Activated naive CD4-positive, alpha-beta T cell treated with anti-CD3 and anti-CD28 coated beads, Interleukin-2, amount 10 ng/mL, durations not matched to agents 7 days and 5 days (primary cell): ENCODE data around the gene NHEJ1.

Source experiments
- CTCF ChIA-PET: fragments of 350-600 bp; sonication (Branson Sonifier 250); formaldehyde crosslinking; loops from one replicate; lab custom pipeline; 2021; ENCODE audit warnings: antibody characterized with exemption; lab: Charles Lee
- DNase-seq: peaks from one replicate; pipeline ENCODE4 v3.0.0-alpha.2; 2020
- H3K27ac Mint-ChIP-seq: one replicate; pipeline ENCODE4 v1.8.0; 2021; ENCODE audit warnings: mild to moderate bottlenecking, moderate library complexity, mixed read lengths
- H3K27me3 Mint-ChIP-seq: one replicate; pipeline ENCODE4 v1.8.0; 2021; ENCODE audit warnings: mild to moderate bottlenecking, mixed read lengths
- H3K36me3 Mint-ChIP-seq: one replicate; pipeline ENCODE4 v1.8.0; 2021; ENCODE audit warnings: mixed read lengths
- H3K4me1 Mint-ChIP-seq: one replicate; pipeline ENCODE4 v1.8.0; 2021; ENCODE audit warnings: mixed read lengths
- H3K4me3 Mint-ChIP-seq: one replicate; pipeline ENCODE4 v1.8.0; 2021; ENCODE audit warnings: mild to moderate bottlenecking, moderate library complexity, mixed read lengths
- H3K9me3 Mint-ChIP-seq: one replicate; pipeline ENCODE4 v1.8.0; 2021; ENCODE audit warnings: mixed read lengths

The NHEJ1 gene

DNA sequence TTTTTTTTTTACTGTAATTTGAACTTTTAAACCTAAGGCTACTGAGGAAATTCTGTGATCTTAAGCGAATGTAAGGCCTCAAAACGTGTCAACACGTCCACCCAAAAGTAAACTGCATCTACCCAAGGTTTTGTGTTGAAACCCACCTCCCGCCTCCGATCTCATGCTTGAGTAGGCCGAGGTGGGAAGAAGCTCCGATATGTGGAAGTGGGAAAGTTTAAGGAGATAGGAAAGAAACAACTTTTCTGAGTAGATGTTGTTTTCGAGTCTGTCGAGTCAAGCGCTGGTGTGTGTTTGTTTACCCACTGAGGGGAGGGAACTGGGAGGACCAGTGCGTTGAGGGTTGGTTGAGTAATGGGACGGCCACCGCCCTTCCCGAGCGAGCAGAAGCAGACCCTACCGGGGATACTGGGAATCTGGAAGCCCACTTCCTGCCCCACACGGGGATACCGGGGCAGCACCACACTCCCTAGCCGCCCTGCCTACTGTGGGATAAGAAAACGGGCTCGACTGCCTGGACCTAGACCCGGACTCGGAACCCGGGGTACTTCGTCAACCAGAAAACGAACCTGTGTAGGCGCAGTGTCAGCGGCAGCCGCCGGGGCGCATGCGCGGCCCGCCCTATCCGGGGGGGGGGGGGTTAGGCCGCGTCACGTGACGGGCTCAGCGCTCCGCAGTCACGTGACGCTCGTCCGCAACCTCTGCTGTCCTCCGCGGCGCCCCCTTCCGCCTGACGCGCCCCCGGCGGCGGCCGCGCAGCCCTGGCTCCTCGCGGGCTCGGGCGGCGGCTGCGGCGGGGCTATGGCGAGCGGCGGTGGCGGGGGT is 17.1 kb upstream of the NHEJ1 start, which contains the start of gene RETREG2:
TSS of gene RETREG2 (plus strand) at position 724 of the 825 bp plus-strand sequence. CDS start at position 802, 78 bp downstream.
- H3K27me3 Mint-ChIP-seq: no peaks in the 10 kb centered on the region
- H3K27ac Mint-ChIP-seq: peak within 1 kb of the TSS; percentile 100
- peak; percentile 83 for DNase-seq
- H3K36me3 Mint-ChIP-seq: peaks cover 49% of the 10 kb centered on the region
- CTCF ChIA-PET: no interaction called here
- H3K4me3 Mint-ChIP-seq: peak within 1 kb of the TSS; percentile 81
- no peaks in the 10 kb centered on the region for H3K9me3 Mint-ChIP-seq
- peaks cover 68% of the 10 kb centered on the region for H3K4me1 Mint-ChIP-seq

DNA sequence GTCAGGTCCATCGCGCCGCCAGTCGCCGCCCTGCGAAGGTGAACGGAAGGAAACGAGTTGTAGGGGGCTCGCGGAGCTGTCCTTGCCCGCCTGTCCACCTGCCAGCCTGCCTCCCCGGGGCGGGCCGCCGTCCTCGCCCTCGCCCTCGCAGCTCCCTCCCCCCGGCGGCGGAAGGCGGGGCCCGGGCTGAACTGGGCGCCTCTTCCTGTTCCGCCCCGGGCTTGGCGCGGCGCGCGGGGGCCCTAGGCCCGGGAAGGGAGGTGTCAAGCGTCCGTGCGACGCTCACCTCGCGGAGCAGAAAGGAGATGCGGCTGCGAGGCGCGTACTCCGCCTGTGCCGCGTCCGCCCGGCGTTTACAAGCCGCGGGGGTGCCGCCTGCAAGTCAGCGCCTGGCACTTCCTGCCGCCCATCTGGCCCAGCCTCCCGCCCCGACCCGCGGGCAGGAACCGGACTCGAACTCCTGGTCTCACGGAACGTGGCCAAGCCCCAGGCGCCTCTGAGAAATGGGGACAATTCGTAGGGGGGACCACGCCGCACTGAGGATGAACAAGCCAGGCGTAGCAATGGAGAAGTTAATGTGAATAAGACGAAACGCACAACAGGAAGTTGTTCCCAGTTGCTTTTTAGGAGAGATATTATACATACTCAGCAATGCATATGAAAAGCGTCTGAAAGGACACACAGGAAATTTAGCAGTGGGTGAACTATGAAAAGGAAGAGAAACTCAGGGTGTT is 16.4 kb upstream of the NHEJ1 start, which contains the start of gene CNPPD1:
TSS of gene CNPPD1 (minus strand) at position 108 of the 734 bp plus-strand sequence. CDS start at position 11, 97 bp downstream.
- peaks cover 45% of the 10 kb centered on the region for H3K36me3 Mint-ChIP-seq
- peaks cover 60% of the 10 kb centered on the region for H3K4me1 Mint-ChIP-seq
- no peaks in the 10 kb centered on the region for H3K9me3 Mint-ChIP-seq
- CTCF ChIA-PET: interaction anchor here (1.1 to 3.6 kb wide), 10 partner anchors 11 to 123 kb away, joined by 3 to 15 read pairs (median 6); partner anchors contain the start of gene ZFAND2B
- peak within 1 kb of the TSS; percentile 100 for H3K27ac Mint-ChIP-seq
- H3K27me3 Mint-ChIP-seq: no peaks in the 10 kb centered on the region
- DNase-seq: peak; percentile 92
- peak within 1 kb of the TSS; percentile 81 for H3K4me3 Mint-ChIP-seq

DNA sequence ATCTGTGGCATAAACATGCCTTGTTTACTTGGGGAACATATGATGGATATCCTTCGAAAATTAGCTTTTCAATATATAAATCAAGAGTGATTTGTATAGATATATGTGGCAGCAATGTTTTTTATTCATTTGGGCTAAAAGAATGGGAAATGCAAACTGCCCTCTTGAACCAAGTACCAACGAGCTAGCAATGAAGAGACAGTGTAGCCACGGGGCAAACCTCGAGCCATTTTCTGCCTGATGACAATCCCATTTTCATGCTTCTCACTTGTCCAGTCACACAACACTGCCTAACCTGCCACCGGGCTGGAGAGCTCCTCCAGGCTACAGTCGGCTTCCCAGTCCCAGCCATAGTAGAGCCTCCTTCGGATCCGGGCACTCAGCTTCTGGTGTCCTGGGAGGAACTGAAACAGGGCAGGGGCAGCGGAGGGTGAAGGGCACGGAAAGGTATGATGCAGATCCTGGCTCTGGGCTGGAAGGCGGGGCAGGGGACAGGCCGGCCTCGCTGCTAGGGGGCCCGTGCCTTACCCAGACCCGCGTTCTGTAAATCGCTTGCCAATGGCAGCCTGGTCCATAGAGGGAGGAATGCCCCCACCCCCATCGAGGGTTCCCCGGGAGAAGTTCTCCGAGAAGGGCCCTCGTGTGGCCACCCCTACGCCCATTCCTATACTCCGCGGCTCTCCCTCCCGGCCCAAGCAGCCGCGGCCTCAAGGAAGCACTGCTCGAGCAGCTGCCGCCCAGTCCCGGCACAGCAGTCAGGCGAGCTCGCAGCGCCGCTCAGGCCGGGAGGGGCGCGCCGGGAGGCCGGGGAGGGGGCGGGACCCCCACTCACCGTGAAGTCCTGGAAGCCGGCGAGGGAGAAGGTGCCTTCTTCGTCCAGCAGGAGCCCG is 15.6 kb upstream of the NHEJ1 start:
- peak overlapping the region; percentile 100 for H3K27ac Mint-ChIP-seq
- DNase-seq: peak; percentile 47
- peaks cover 54% of the 10 kb centered on the region for H3K4me1 Mint-ChIP-seq
- CTCF ChIA-PET: interaction anchor here (0.5 to 3.6 kb wide), 13 partner anchors 10 to 124 kb away, joined by 3 to 15 read pairs (median 4); partner anchors contain the start of genes TUBA4B and ZFAND2B
- H3K9me3 Mint-ChIP-seq: no peaks in the 10 kb centered on the region
- H3K27me3 Mint-ChIP-seq: no peaks in the 10 kb centered on the region
- H3K36me3 Mint-ChIP-seq: peaks cover 43% of the 10 kb centered on the region
- peak overlapping the region; percentile 81 for H3K4me3 Mint-ChIP-seq

DNA sequence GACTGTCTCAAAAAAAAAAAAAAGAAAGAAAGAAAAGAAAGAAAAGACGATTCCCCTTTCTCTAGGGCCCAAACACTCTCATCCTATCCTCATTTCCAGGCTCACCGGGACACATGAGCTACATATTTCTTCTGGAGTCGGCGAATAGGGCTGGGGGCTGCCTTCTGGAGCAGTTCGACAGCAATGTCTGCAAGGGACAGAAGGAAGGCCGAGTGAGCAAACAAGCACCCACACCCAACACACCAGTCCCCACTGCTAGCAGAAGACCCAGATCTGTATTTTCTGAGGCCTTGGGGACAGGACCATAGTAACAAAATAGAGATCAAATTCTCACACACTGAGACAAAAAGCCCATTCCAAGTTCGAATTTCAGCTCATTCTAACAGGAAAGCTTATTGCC is 14.9 kb upstream of the NHEJ1 start:
- Mint-ChIP-seq H3K27ac (peak overlapping the region; percentile 100), H3K9me3 (no peaks in the 10 kb centered on the region), H3K27me3 (no peaks in the 10 kb centered on the region), H3K4me3 (peak overlapping the region; percentile 81), H3K4me1 (peaks cover 49% of the 10 kb centered on the region), H3K36me3 (peaks cover 37% of the 10 kb centered on the region)
- CTCF ChIA-PET: interaction anchor here (0.5 to 3.6 kb wide), 11 partner anchors 9 to 125 kb away, joined by 3 to 15 read pairs (median 5); partner anchors contain the start of genes TUBA4B and ZFAND2B
- DNase-seq: no peak

DNA sequence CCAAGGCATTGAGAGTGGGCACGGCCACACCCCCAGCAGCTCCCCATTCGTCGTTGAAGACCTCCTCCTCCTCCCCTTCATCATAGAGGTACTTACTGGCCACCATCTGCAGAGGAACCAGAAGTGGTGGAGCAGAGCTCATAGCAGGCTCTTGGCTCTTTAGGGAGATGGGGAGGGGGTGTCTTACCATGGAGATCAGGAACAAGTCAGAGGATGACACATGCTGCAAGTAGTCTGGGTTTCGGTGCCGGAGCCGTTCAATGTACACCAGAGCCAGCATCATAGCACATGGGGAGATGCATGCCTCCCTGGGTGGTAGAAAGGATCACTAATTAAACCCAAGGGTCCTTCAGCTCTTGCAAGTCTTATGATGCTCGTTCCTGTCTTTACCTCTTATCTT is 14.2 kb upstream of the NHEJ1 start:
- Mint-ChIP-seq H3K36me3 (peaks cover 35% of the 10 kb centered on the region), H3K27ac (peak overlapping the region; percentile 60), H3K4me1 (peaks cover 42% of the 10 kb centered on the region), H3K9me3 (no peaks in the 10 kb centered on the region), H3K4me3 (peak overlapping the region; percentile 37), H3K27me3 (no peaks in the 10 kb centered on the region)
- DNase-seq: no peak
- CTCF ChIA-PET: interaction anchor here (0.9 to 3.6 kb wide), 5 partner anchors 10 to 123 kb away, joined by 3 to 15 read pairs (median 4); no protein-coding TSS in a partner anchor

DNA sequence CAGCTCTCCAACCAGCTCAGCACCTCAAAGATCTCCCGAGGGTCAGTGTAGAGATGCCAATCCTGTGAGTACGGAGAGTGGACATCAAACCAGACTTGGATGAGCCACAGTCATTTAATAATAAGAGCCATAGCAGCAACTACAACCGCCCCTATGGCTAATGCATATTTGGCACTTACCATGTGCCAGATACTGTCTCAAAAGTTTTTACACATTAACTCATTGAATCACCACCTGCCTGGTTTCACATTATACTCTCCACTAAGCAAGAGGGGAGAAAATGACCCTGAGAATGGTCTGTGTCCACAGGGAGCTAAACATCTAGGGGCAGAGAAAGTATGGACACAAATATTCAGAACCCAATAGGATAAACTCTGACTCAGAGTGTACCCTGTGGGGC is 13.5 kb upstream of the NHEJ1 start:
- no peaks in the 10 kb centered on the region for H3K27me3 Mint-ChIP-seq
- peaks cover 33% of the 10 kb centered on the region for H3K36me3 Mint-ChIP-seq
- H3K4me3 Mint-ChIP-seq: peak overlapping the region; percentile 37
- DNase-seq: no peak
- H3K4me1 Mint-ChIP-seq: peaks cover 35% of the 10 kb centered on the region
- CTCF ChIA-PET: interaction anchor here (0.9 to 5.6 kb wide), 6 partner anchors 10 to 124 kb away, joined by 3 to 70 read pairs (median 5); no protein-coding TSS in a partner anchor
- no peak overlapping the region for H3K27ac Mint-ChIP-seq
- H3K9me3 Mint-ChIP-seq: no peaks in the 10 kb centered on the region

DNA sequence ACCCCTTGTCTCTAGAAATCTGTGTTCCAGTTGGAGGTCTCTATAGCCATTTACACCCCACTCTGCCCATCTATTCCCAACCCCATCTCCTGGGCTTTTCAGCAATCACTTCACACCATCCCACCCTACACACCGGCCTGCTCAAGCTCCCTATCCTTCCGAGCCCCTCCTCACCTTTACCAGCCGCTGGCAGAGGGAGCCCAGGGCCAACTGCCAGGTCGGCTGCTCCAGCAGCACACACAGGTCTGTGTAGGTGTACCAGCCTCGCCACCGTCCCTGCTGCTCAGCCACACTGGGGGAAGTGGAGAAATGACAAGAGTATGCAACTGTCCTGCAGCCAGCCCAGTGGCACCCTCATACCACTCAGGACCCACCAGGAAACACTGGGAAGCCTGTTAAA is 12.6 kb upstream of the NHEJ1 start:
- no peak for DNase-seq
- H3K9me3 Mint-ChIP-seq: no peaks in the 10 kb centered on the region
- no peaks in the 10 kb centered on the region for H3K27me3 Mint-ChIP-seq
- H3K36me3 Mint-ChIP-seq: peaks cover 31% of the 10 kb centered on the region
- peaks cover 33% of the 10 kb centered on the region for H3K4me1 Mint-ChIP-seq
- H3K4me3 Mint-ChIP-seq: no peak overlapping the region
- CTCF ChIA-PET: interaction anchor here (1.3 to 5.6 kb wide), 9 partner anchors 13 to 125 kb away, joined by 4 to 70 read pairs (median 8); partner anchors contain the start of genes DNAJB2, NHEJ1, TUBA4B and ZFAND2B
- H3K27ac Mint-ChIP-seq: no peak overlapping the region

DNA sequence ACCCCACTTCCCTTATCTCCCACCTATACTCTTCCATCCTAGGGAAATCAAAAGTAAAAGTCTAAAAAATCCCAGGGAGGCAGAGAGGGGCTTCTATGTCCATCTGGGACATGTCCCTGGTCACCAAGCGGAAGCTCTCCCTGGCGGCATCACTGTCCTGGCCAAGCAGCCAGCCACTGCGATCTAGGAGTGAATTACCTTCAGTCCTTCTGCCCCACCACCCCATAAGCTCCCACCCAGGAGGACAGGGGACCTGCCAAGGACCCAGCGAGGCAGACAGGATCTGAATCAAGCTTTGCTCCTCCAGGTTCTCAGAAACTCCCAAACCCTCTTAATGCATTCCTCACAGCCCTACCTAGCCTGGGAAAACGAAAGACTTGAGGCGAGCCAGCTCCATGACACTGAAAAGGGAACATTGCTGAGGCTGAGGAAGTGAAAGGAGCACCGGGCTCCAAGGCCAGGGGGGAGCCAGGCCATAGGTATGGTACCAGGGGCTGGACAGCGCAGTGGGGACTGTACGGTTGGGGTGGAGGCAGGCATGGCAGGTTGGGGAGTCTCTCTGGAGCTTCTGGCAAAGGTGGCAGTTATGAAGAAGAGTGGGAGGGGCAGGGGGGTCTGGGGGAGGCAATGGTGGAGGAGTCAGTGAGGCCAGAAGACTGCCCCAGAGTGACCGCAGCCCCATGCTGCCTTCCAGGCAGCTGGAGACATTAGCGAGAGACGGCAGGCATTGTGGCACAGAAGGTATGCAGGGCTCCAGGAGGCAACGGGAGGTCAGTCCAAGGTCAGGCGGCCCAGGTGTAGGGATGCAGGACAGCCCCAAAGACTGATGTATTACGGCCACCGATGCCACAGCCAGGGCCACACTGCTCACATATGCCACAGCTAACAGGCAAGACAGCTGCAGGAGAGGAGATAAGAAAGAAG is 11.9 kb upstream of the NHEJ1 start:
- DNase-seq: no peak
- Mint-ChIP-seq H3K4me1 (peaks cover 31% of the 10 kb centered on the region), H3K9me3 (no peaks in the 10 kb centered on the region), H3K36me3 (peaks cover 30% of the 10 kb centered on the region), H3K4me3 (no peak overlapping the region), H3K27ac (no peak overlapping the region), H3K27me3 (no peaks in the 10 kb centered on the region)
- CTCF ChIA-PET: interaction anchor here (0.7 to 5.6 kb wide), 15 partner anchors 8 to 216 kb away, joined by 3 to 70 read pairs (median 5); partner anchors contain the start of genes ABCB6, DNAJB2, GLB1L and NHEJ1

DNA sequence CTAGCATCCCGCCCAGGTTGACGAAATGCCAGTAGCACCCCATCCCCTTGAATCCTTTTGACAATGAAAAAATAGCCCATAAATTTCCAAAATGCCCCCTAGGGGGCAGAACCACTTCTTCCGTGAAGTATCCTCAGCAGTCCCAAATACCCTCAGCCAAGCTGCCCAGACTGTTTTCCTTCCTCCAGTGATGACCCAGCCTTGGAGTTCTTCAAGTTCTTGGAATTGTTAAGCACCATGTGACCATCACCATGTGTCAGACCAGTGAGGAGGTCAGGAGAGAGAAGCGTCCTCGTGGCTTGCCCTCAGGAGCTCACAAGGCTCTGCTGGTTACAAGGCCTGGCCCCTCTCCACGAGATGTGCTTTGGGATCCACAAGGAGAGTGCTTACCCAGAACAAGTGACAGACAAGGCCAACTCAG is 10.6 kb upstream of the NHEJ1 start:
- CTCF ChIA-PET: interaction anchor here (0.7 to 5.6 kb wide), 21 partner anchors 9 to 128 kb away, joined by 3 to 70 read pairs (median 4); partner anchors contain the start of genes GLB1L, NHEJ1, STK16 and ZFAND2B

DNA sequence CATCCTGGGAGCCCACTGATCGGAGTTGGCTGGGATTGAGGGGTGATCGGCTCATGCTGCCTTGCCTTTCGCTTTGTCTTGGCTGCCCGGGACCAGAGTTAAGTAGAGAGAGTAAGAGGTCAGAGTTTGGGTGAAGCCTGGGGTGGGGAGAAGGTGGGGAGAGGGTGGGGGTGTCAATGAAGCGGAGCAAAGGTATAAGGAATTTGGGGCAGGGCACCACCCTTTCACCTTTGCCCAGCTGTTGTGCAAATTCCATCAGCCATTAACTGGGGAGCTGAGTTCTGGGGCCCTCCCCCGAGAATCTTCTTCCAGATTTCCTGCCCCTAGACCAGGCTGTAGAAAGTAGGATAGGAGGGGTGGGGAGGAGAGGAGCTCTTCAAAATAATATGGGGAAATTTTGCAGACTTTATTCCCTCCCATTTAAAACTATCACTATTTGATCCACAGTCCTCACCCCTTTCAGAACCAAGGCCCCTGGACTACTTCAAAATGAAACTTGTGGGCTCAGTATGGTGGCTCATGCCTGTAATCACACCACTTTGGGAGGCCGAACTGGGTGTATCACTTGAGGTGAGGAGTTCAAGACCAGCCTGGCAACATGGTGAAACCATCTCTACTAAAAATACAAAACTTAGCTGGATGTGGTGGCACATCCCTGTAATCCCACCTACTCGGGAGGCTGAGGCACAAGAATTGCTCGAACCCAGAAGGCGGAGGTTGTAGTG is 9.5 kb upstream of the NHEJ1 start, which contains the start of gene SLC23A3:
TSS of gene SLC23A3 (minus strand) at position 100 of the 725 bp plus-strand sequence. CDS start at position 55, 45 bp downstream.
- H3K36me3 Mint-ChIP-seq: peaks cover 27% of the 10 kb centered on the region
- no peaks in the 10 kb centered on the region for H3K9me3 Mint-ChIP-seq
- H3K4me1 Mint-ChIP-seq: peaks cover 21% of the 10 kb centered on the region
- H3K27ac Mint-ChIP-seq: no peak within 1 kb of the TSS
- CTCF ChIA-PET: interaction anchor here (0.7 to 5.6 kb wide), 13 partner anchors 10 to 129 kb away, joined by 3 to 70 read pairs (median 5); partner anchors contain the start of genes NHEJ1 and ZFAND2B
- H3K4me3 Mint-ChIP-seq: no peak within 1 kb of the TSS
- H3K27me3 Mint-ChIP-seq: no peaks in the 10 kb centered on the region
- no peak for DNase-seq

More for the DNA sequence above, 10.6 kb upstream of the NHEJ1 start:
- Mint-ChIP-seq H3K36me3 (peaks cover 27% of the 10 kb centered on the region), H3K4me1 (peaks cover 30% of the 10 kb centered on the region), H3K4me3 (no peak overlapping the region), H3K9me3 (no peaks in the 10 kb centered on the region), H3K27ac (peak overlapping the region; percentile 77), H3K27me3 (no peaks in the 10 kb centered on the region)
- peak; percentile 36 for DNase-seq

DNA sequence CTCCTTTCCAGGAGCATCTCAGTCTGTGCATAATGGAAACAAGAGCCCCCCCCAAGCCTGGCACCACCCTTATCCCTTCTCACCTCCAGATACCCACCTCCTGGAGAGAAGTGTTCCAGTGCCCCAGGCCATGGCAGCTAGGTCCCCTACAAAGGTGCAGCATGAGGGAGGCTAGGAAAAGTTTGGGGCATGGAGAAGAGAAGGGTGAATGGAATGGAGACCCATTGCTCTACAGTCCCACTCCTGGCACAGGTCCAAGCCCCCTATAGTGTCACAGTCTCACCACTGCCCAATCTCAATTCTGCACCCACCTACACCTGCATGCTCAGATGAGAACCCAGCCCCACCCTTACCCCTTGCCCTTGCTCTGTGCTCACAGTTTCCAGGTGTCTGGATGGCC is 8.3 kb upstream of the NHEJ1 start:
- Mint-ChIP-seq H3K27me3 (no peaks in the 10 kb centered on the region), H3K36me3 (peaks cover 19% of the 10 kb centered on the region), H3K4me3 (no peak overlapping the region), H3K27ac (no peak overlapping the region), H3K9me3 (no peaks in the 10 kb centered on the region), H3K4me1 (peaks cover 9% of the 10 kb centered on the region)
- CTCF ChIA-PET: interaction anchor here (3.6 to 5.6 kb wide), 2 partner anchors 42 to 126 kb away, joined by 33 to 70 read pairs; no protein-coding TSS in a partner anchor
- no peak for DNase-seq
